ENCODE measurements around the gene CDK6. TPM values are rescaled to one million over a fixed set of nuclear protein-coding genes. Genes with fewer than 3 reads are reported as not detected.

The CDK6 gene
- total and polyA plus RNA-seq, 2 of the 8 experiments (the other 6 are each of a cell fraction or from before 2014, with no cell fraction given): 5.9 to 18.9 TPM

- TF ChIP-seq NRF1 (IDR thresholded peaks at IDR 0.05; ENCODE audit: low read depth, low read length) (no peak), KDM1A (IDR thresholded peaks at IDR 0.05; ENCODE audit: borderline replicate concordance, low read length) (no peak), TEAD4 (IDR thresholded peaks at IDR 0.05; ENCODE audit: low read depth, low read length) (no peak), ASH2L (IDR thresholded peaks at IDR 0.05; ENCODE audit: low read length) (no peak), HDAC2 (IDR thresholded peaks at IDR 0.05; ENCODE audit: borderline replicate concordance in 1 of 2, low read depth in 2 of 2, low read length in 2 of 2) (no peak), YY1 (IDR thresholded peaks at IDR 0.05; ENCODE audit: low read depth, low read length) (no peak), EGR1 (IDR thresholded peaks at IDR 0.05; ENCODE audit: borderline replicate concordance, low read depth, low read length) (no peak)
Measured at GRCh38 chr7:92693519-92693918, 142.9 kb downstream of the CDK6 start (continued).

Measured in H1 (cell line).